H9 (cell line): ENCODE results near the gene ARRB1. TPM values are rescaled to one million over a fixed set of nuclear protein-coding genes. Genes with fewer than 3 reads are reported as not detected.

Experiments used
- DNase-seq: peaks from one replicate; pipeline ENCODE4 v3.0.0-alpha.2; 2017
- H2AFZ ChIP-seq: one replicate; pipeline ENCODE4 v1.6.1; 2013; ENCODE audit warnings: mild to moderate bottlenecking, low read length, control low read depth, moderate library complexity
- H2AK5ac ChIP-seq: 2 replicates; pipeline ENCODE4 v1.6.1; 2013; ENCODE audit warnings: low read length, control low read depth, mixed read lengths; ENCODE audit not compliant: insufficient read length
- H2BK120ac ChIP-seq: one replicate; pipeline ENCODE4 v1.6.1; 2013; ENCODE audit warnings: low read depth, mild to moderate bottlenecking, low read length, control low read depth, inconsistent platforms; ENCODE audit not compliant: poor library complexity, severe bottlenecking
- H2BK12ac ChIP-seq: 2 replicates; pipeline ENCODE4 v1.6.1; 2013; ENCODE audit warnings: low read length, control low read depth, mixed read lengths, low read depth; ENCODE audit not compliant: insufficient read length
- H2BK15ac ChIP-seq: 2 replicates; pipeline ENCODE4 v1.6.1; 2013; ENCODE audit warnings: low read depth, low read length, control low read depth
- H2BK20ac ChIP-seq: one replicate; pipeline ENCODE4 v1.6.1; 2013; ENCODE audit warnings: low read depth, mild to moderate bottlenecking, low read length, control low read depth, inconsistent platforms; ENCODE audit not compliant: poor library complexity, severe bottlenecking
- H2BK5ac ChIP-seq: 2 replicates; pipeline ENCODE4 v1.6.1; 2013; ENCODE audit warnings: low read length, control low read depth, mixed read lengths; ENCODE audit not compliant: insufficient read length
- H3K14ac ChIP-seq: 2 replicates; pipeline ENCODE4 v1.6.1; 2013; ENCODE audit warnings: low read length, control low read depth; ENCODE audit not compliant: insufficient read depth
- H3K18ac ChIP-seq: 2 replicates; pipeline ENCODE4 v1.6.1; 2013; ENCODE audit warnings: low read depth, mild to moderate bottlenecking, mixed read lengths, low read length, control low read depth; ENCODE audit not compliant: insufficient read length
- H3K23ac ChIP-seq: 2 replicates; pipeline ENCODE4 v1.6.1; 2013; ENCODE audit warnings: low read length, control low read depth, mixed read lengths, low read depth; ENCODE audit not compliant: insufficient read length
- H3K23me2 ChIP-seq: 2 replicates; pipeline ENCODE4 v1.6.1; 2013; ENCODE audit warnings: low read depth, mild to moderate bottlenecking, mixed read lengths, low read length, control low read depth; ENCODE audit not compliant: insufficient read length, poor library complexity, severe bottlenecking
- H3K27ac ChIP-seq: 2 replicates; pipeline ENCODE4 v1.5.1; 2013; ENCODE audit warnings: low read length, control low read depth, mixed read lengths, low read depth; ENCODE audit not compliant: insufficient read length
- H3K27me3 ChIP-seq: 2 replicates; pipeline ENCODE4 v1.6.1; 2013; ENCODE audit warnings: low read length, control low read depth, inconsistent platforms; ENCODE audit not compliant: insufficient read depth
- H3K4ac ChIP-seq: 2 replicates; pipeline ENCODE4 v1.6.1; 2013; ENCODE audit warnings: low read depth, mild to moderate bottlenecking, control low read depth, inconsistent platforms, low read length, moderate library complexity
- H3K4me1 ChIP-seq: 2 replicates; pipeline ENCODE4 v1.6.1; 2013; ENCODE audit warnings: low read length, control low read depth, inconsistent platforms; ENCODE audit not compliant: insufficient read depth
- H3K4me2 ChIP-seq: 2 replicates; pipeline ENCODE4 v1.6.1; 2013; ENCODE audit warnings: low read length, control low read depth, mixed read lengths; ENCODE audit not compliant: insufficient read length, insufficient read depth
- H3K56ac ChIP-seq: 2 replicates; pipeline ENCODE4 v1.6.1; 2013; ENCODE audit warnings: low read depth, mild to moderate bottlenecking, mixed read lengths, low read length, control low read depth; ENCODE audit not compliant: insufficient read length
- H3K79me1 ChIP-seq: 2 replicates; pipeline ENCODE4 v1.6.1; 2013; ENCODE audit warnings: low read depth, mild to moderate bottlenecking, moderate library complexity, low read length, control low read depth, inconsistent platforms; ENCODE audit not compliant: insufficient read depth, poor library complexity, severe bottlenecking
- H3K79me2 ChIP-seq: 2 replicates; pipeline ENCODE4 v1.6.1; 2013; ENCODE audit warnings: low read length, control low read depth, inconsistent platforms; ENCODE audit not compliant: insufficient read depth
- H3K9ac ChIP-seq: 2 replicates; pipeline ENCODE4 v1.6.1; 2013; ENCODE audit warnings: low read length, control low read depth, mixed read lengths; ENCODE audit not compliant: insufficient read length; ENCODE audit errors: extremely low read depth
- H3K9me3 ChIP-seq: one replicate; pipeline ENCODE4 v1.6.1; 2013; ENCODE audit warnings: low read depth, low read length, inconsistent platforms; ENCODE audit not compliant: control insufficient read depth
- H3T11ph ChIP-seq: one replicate; pipeline ENCODE4 v1.6.1; 2013; ENCODE audit warnings: mild to moderate bottlenecking, low read length, control low read depth, inconsistent platforms
- H4K20me1 ChIP-seq: one replicate; pipeline ENCODE4 v1.6.1; 2013; ENCODE audit not compliant: control insufficient read depth, insufficient read length, insufficient read depth
- H4K5ac ChIP-seq: 2 replicates; pipeline ENCODE4 v1.6.1; 2013; ENCODE audit warnings: low read depth, mild to moderate bottlenecking, mixed read lengths, low read length, control low read depth; ENCODE audit not compliant: insufficient read length
- H4K8ac ChIP-seq: replicated peaks from 2 replicates; pipeline ENCODE4 v1.6.1; 2013; ENCODE audit warnings: low read length, control low read depth, mixed read lengths, low read depth; ENCODE audit not compliant: insufficient read length
- H4K91ac ChIP-seq: 2 replicates; pipeline ENCODE4 v1.6.1; 2013; ENCODE audit warnings: low read depth, mild to moderate bottlenecking, moderate library complexity, mixed read lengths, low read length, control low read depth; ENCODE audit not compliant: insufficient read length
- H3K27ac Mint-ChIP-seq, 3 experiments: 2 replicates in 2 of 3; 3 replicates in 1 of 3; pipeline ENCODE4 v1.8.0; 2020 to 2021; ENCODE audit warnings: mixed read lengths in 3 of 3, mild to moderate bottlenecking in 1 of 3, moderate library complexity in 1 of 3
- H3K27me3 Mint-ChIP-seq: 2 replicates; pipeline ENCODE4 v1.8.0; 2021; ENCODE audit warnings: low read depth, mild to moderate bottlenecking, moderate library complexity, mixed read lengths
- H3K36me3 Mint-ChIP-seq, 3 experiments: 2 replicates in 2 of 3; 3 replicates in 1 of 3; pipeline ENCODE4 v1.8.0; 2020 to 2021; ENCODE audit warnings: low read depth in 3 of 3, mixed read lengths in 3 of 3; ENCODE audit not compliant: insufficient read depth in 1 of 3
- H3K4me1 Mint-ChIP-seq, 2 experiments: 2 replicates each; pipeline ENCODE4 v1.8.0; 2020; ENCODE audit warnings: mixed read lengths in 2 of 2
- H3K4me3 Mint-ChIP-seq, 2 experiments: 2 replicates in 1 of 2; 3 replicates in 1 of 2; pipeline ENCODE4 v1.8.0; 2020 to 2021; ENCODE audit warnings: mild to moderate bottlenecking in 2 of 2, mixed read lengths in 2 of 2, moderate library complexity in 1 of 2
- H3K9me3 Mint-ChIP-seq, 2 experiments: 2 replicates in 1 of 2; 3 replicates in 1 of 2; pipeline ENCODE4 v1.8.0; 2020; ENCODE audit warnings: mild to moderate bottlenecking in 2 of 2, mixed read lengths in 2 of 2, moderate library complexity in 1 of 2
- WGBS: extraction: QIAGEN DNeasy Blood & Tissue Kit; methylation state at CpG from one replicate; pipeline ENCODE4 v1.1.7; 2013; ENCODE audit warnings: missing lambda C conversion rate, low lambda C conversion rate, mixed read lengths; ENCODE audit not compliant: insufficient read length; ENCODE audit errors: extremely low coverage; 5-methylcytosine and 5-hydroxymethylcytosine counted together
- total RNA-seq: library from RNA; stranded (reverse); gene quantifications from 2 replicates; pipeline ENCODE4 v1.2.1, GENCODE V29; 2021
- TF ChIP-seq, protein P1 (sequence below): fragments of 200-600 bp; sonication (generic); conservative IDR thresholded peaks from 3 replicates; pipeline ENCODE4 v1.8.0; 2021; ENCODE audit warnings: antibody characterized with exemption, mild to moderate bottlenecking

The ARRB1 gene
- total RNA-seq, 1 experiment from 2014 or later, result 20.6 TPM

DNA sequence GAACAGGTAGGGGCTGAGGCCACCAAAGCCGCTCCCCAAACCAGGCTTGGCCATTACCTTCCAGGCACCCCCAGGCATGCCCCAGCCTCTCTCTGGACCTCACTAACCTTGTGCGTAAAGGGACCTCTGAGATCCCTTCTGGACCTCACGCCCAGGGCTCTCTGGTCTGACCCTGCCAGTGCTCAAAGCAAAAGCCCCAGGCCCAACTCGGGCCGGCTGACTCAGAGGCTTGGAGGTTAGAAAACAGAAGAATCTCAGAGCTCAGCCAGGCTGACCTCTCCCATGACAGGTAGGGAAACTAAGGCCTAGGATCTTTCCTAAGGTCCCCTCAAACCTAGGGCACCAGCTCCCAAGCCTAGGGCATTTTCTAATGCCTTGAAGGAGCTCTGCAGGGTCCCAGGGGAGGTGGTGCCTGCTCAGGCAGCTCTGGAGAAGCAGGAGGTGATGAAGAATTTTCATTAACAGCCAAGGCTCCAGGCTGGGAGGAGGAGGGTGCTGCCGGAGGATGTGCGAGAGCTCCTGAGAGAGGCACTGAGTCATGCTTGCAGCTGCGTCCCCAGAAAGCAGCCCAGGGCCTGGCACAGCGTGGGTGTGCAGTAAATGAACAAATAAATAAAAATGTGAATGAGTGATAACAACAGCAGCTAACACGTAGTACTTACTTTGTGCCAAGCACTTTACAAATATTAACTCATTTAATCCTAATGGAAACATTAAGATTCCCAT lies 25.6 kb downstream of the ARRB1 start:
- H3K27ac ChIP-seq, result no peak overlapping the region
- no peak overlapping the region for H2BK15ac ChIP-seq
- no peak overlapping the region for H3K4ac ChIP-seq
- Mint-ChIP-seq H3K4me3 (no peak overlapping the region; a peak in 1 of 5 replicates), H3K9me3 (no peaks in the 10 kb centered on the region; a peak in 1 of 5 replicates), H3K27ac (peak overlapping the region in 2 of 3 experiments; percentile 40 to 77; a peak in 2 of 7 replicates), H3K4me1 (peaks cover 25 to 50% of the 10 kb centered on the region in 2 experiments), H3K36me3 (no peaks in the 10 kb centered on the region), H3K27me3 (no peaks in the 10 kb centered on the region)
- no peaks in the 10 kb centered on the region for H4K20me1 ChIP-seq
- H3K9ac ChIP-seq, result no peak overlapping the region
- no peaks in the 10 kb centered on the region for H3K79me1 ChIP-seq
- DNase-seq, result no peak
- H3K23me2 ChIP-seq, result no peaks in the 10 kb centered on the region
- H2AFZ ChIP-seq, result no peak overlapping the region
- no peak overlapping the region for H2BK120ac ChIP-seq
- H2BK12ac ChIP-seq, result no peak overlapping the region
- no peak overlapping the region for H3K18ac ChIP-seq
- no peaks in the 10 kb centered on the region for H3K9me3 ChIP-seq
- H2BK5ac ChIP-seq, result no peak overlapping the region
- H3K23ac ChIP-seq, result no peak overlapping the region
- H4K8ac ChIP-seq, result no peak overlapping the region
- H3K4me2 ChIP-seq, result no peak overlapping the region
- no peaks in the 10 kb centered on the region for H3K27me3 ChIP-seq
- H2BK20ac ChIP-seq, result no peak overlapping the region
- peaks cover 10% of the 10 kb centered on the region; the same call in 1 of the 2 replicates for H3K4me1 ChIP-seq
- H3K14ac ChIP-seq, result no peak overlapping the region
- no peaks in the 10 kb centered on the region for H3K79me2 ChIP-seq
- H4K91ac ChIP-seq, result no peak overlapping the region
- H4K5ac ChIP-seq, result no peak overlapping the region
- no CpG with 5 or more reads among the region's 10 CpGs for WGBS
- no peak overlapping the region for H3T11ph ChIP-seq
- H2AK5ac ChIP-seq, result no peak overlapping the region
- TF ChIP-seq, protein P1, sequence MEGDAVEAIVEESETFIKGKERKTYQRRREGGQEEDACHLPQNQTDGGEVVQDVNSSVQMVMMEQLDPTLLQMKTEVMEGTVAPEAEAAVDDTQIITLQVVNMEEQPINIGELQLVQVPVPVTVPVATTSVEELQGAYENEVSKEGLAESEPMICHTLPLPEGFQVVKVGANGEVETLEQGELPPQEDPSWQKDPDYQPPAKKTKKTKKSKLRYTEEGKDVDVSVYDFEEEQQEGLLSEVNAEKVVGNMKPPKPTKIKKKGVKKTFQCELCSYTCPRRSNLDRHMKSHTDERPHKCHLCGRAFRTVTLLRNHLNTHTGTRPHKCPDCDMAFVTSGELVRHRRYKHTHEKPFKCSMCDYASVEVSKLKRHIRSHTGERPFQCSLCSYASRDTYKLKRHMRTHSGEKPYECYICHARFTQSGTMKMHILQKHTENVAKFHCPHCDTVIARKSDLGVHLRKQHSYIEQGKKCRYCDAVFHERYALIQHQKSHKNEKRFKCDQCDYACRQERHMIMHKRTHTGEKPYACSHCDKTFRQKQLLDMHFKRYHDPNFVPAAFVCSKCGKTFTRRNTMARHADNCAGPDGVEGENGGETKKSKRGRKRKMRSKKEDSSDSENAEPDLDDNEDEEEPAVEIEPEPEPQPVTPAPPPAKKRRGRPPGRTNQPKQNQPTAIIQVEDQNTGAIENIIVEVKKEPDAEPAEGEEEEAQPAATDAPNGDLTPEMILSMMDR, result no peak
- no peak overlapping the region for H3K56ac ChIP-seq
